IMR-90 (cell line): ENCODE data around the gene ZFR2. TPM values are rescaled to one million over a fixed set of nuclear protein-coding genes. Genes with fewer than 3 reads are reported as not detected.

Experiments used
- ATAC-seq: fragments of 200-7000 bp; cut with Tn5 transposase; 2 replicates; pipeline ENCODE4 v1.9.1; 2020; ENCODE audit warnings: low read depth, mild to moderate bottlenecking, moderate library complexity
- BruUV-seq: library from RNA; stranded (reverse); fragments of 400-500 nt; replicated peaks from 2 replicates; lab custom pipeline; 2021; lab: Mats Ljungman, UMichigan
- CTCF ChIA-PET: fragments of 300-600 bp; formaldehyde crosslinking; extraction: SDS; loops from one replicate; lab custom pipeline; 2021; ENCODE audit warnings: antibody characterized with exemption; lab: Yijun Ruan, JAX
- POLR2A ChIA-PET: fragments of 300-600 bp; sonication (Branson Sonifier 250); formaldehyde crosslinking; loops from one replicate; lab custom pipeline; 2022; ENCODE audit warnings: antibody characterized with exemption; ENCODE audit not compliant: unreplicated experiment; lab: Charles Lee
- DNase-seq: peaks from one replicate; pipeline ENCODE4 v3.0.0; 2013
- H2AFZ ChIP-seq: replicated peaks from 2 replicates; pipeline ENCODE3; 2013; ENCODE audit warnings: low read length, mild to moderate bottlenecking; ENCODE audit not compliant: poor library complexity
- H2AK5ac ChIP-seq: 2 replicates; pipeline ENCODE4 v1.6.1; 2013; ENCODE audit warnings: low read depth, low read length, inconsistent platforms
- H2AK9ac ChIP-seq: replicated peaks from 2 replicates; pipeline ENCODE3; 2013; ENCODE audit warnings: mild to moderate bottlenecking, low read depth, low read length, moderate library complexity; ENCODE audit not compliant: poor library complexity
- H2BK120ac ChIP-seq: 2 replicates; pipeline ENCODE4 v1.6.1; 2013; ENCODE audit warnings: low read depth, low read length, inconsistent platforms
- H2BK15ac ChIP-seq: 3 replicates; pipeline ENCODE4 v1.6.1; 2013; ENCODE audit warnings: low read depth, low read length, inconsistent platforms
- H2BK20ac ChIP-seq: 2 replicates; pipeline ENCODE4 v1.6.1; 2013; ENCODE audit warnings: low read depth, mild to moderate bottlenecking, inconsistent platforms, low read length, moderate library complexity
- H2BK5ac ChIP-seq: 2 replicates; pipeline ENCODE4 v1.6.1; 2013; ENCODE audit warnings: mild to moderate bottlenecking, low read depth, low read length, inconsistent platforms; ENCODE audit not compliant: poor library complexity, severe bottlenecking
- H3K14ac ChIP-seq: replicated peaks from 2 replicates; pipeline ENCODE4 v1.6.1; 2013; ENCODE audit warnings: low read depth, low read length, inconsistent platforms
- H3K18ac ChIP-seq: 2 replicates; pipeline ENCODE4 v1.6.1; 2013; ENCODE audit warnings: low read depth, low read length, control low read depth
- H3K23ac ChIP-seq: 2 replicates; pipeline ENCODE4 v1.6.1; 2013; ENCODE audit warnings: low read depth, low read length, inconsistent platforms
- H3K27ac ChIP-seq: 2 replicates; pipeline ENCODE4 v1.5.1; 2013; ENCODE audit warnings: mild to moderate bottlenecking, control low read depth, low read length; ENCODE audit not compliant: insufficient read depth
- H3K27me3 ChIP-seq: 2 replicates; pipeline ENCODE4 v1.6.1; 2013; ENCODE audit warnings: low read length; ENCODE audit not compliant: control insufficient read depth, insufficient read depth
- H3K36me3 ChIP-seq: 2 replicates; pipeline ENCODE4 v1.6.1; 2013; ENCODE audit warnings: low read length, mixed read lengths; ENCODE audit not compliant: control insufficient read depth, insufficient read depth
- H3K4ac ChIP-seq: 2 replicates; pipeline ENCODE4 v1.6.1; 2013; ENCODE audit warnings: low read depth, low read length, inconsistent platforms
- H3K4me1 ChIP-seq: 2 replicates; pipeline ENCODE4 v1.6.1; 2013; ENCODE audit warnings: low read length, mixed read lengths; ENCODE audit not compliant: control insufficient read depth, insufficient read depth
- H3K4me2 ChIP-seq: 2 replicates; pipeline ENCODE4 v1.6.1; 2013; ENCODE audit warnings: low read depth, mild to moderate bottlenecking, control low read depth, low read length, moderate library complexity
- H3K4me3 ChIP-seq: 2 replicates; pipeline ENCODE4 v1.5.1; 2013; ENCODE audit warnings: low read depth, mild to moderate bottlenecking, control low read depth, low read length, moderate library complexity; ENCODE audit not compliant: insufficient read depth
- H3K56ac ChIP-seq: 2 replicates; pipeline ENCODE4 v1.6.1; 2013; ENCODE audit warnings: low read length, inconsistent platforms; ENCODE audit not compliant: insufficient read depth; ENCODE audit errors: extremely low read depth
- H3K79me1 ChIP-seq, 2 experiments: 2 replicates each; pipeline ENCODE4 v1.6.1; 2013; ENCODE audit warnings: low read length in 2 of 2, inconsistent platforms in 1 of 2, low read depth in 1 of 2
- H3K9ac ChIP-seq: 2 replicates; pipeline ENCODE4 v1.6.1; 2013; ENCODE audit warnings: low read depth, low read length, control low read depth
- H3K9me1 ChIP-seq: 2 replicates; pipeline ENCODE4 v1.6.1; 2013; ENCODE audit warnings: low read length, inconsistent platforms; ENCODE audit not compliant: insufficient read depth
- H3K9me3 ChIP-seq: 2 replicates; pipeline ENCODE4 v1.6.1; 2013; ENCODE audit warnings: low read length; ENCODE audit not compliant: control insufficient read depth, insufficient read depth
- H4K20me1 ChIP-seq: 2 replicates; pipeline ENCODE4 v1.6.1; 2013; ENCODE audit warnings: low read length, inconsistent platforms; ENCODE audit not compliant: insufficient read depth
- H4K5ac ChIP-seq: 2 replicates; pipeline ENCODE4 v1.6.1; 2013; ENCODE audit warnings: mild to moderate bottlenecking, low read depth, low read length, control low read depth
- H4K8ac ChIP-seq, 2 experiments: 2 replicates each; pipeline ENCODE4 v1.6.1; 2013; ENCODE audit warnings: low read depth in 2 of 2, low read length in 2 of 2, control low read depth in 1 of 2, inconsistent platforms in 1 of 2
- H4K91ac ChIP-seq: 2 replicates; pipeline ENCODE4 v1.6.1; 2013; ENCODE audit warnings: low read depth, low read length, inconsistent platforms; ENCODE audit not compliant: insufficient read depth
- BHLHE40 ChIP-seq: fragments of 150-350 bp; IDR thresholded peaks from 2 replicates; pipeline ENCODE4 v1.6.1; 2016; ENCODE audit warnings: mild to moderate bottlenecking, low read depth, low read length
- CEBPB ChIP-seq: IDR thresholded peaks from 2 replicates; pipeline ENCODE4 v1.6.1; 2012; ENCODE audit warnings: low read depth, low read length, improper control_type of control experiment
- FOS ChIP-seq: fragments of 150-350 bp; IDR thresholded peaks from 2 replicates; pipeline ENCODE4 v1.6.1; 2016; ENCODE audit warnings: low read depth, low read length
- POLR2A ChIP-seq: IDR thresholded peaks from 2 replicates; pipeline ENCODE4 v1.6.1; 2012; ENCODE audit warnings: mild to moderate bottlenecking, low read depth, low read length
- USF2 ChIP-seq: fragments of 150-350 bp; IDR thresholded peaks from 2 replicates; pipeline ENCODE4 v1.6.1; 2017; ENCODE audit warnings: mild to moderate bottlenecking, antibody characterized with exemption, low read length, low read depth
- WGBS, 2 experiments: methylation state at CpG; one replicate each; pipeline versions ENCODE4 v1.1.5 to v1.1.7; 2013; ENCODE audit warnings: missing lambda C conversion rate in 2 of 2; ENCODE audit not compliant: insufficient read length in 1 of 2; ENCODE audit errors: extremely low coverage in 2 of 2; 5-methylcytosine and 5-hydroxymethylcytosine counted together
- dilution Hi-C: fragments of 300-500 bp; cut with HindIII; formaldehyde crosslinking; loops from one replicate; pipeline ENCODE4 v1.14.3; 2018; ENCODE audit warnings: low sequenced_read_pairs; ENCODE audit not compliant: unreplicated experiment
- in situ Hi-C: fragments of 300-500 bp; cut with MboI; formaldehyde crosslinking; loops from 3 replicates; pipeline ENCODE4 v1.14.3; 2019; ENCODE audit warnings: low sequenced_read_pairs, inconsistent platforms, mixed read lengths
- intact Hi-C: fragments of 100-400 bp; cut with micrococcal nuclease; formaldehyde crosslinking; loops from 2 replicates; pipeline ENCODE4 v1.10.0; 2022
- polyA plus RNA-seq, 3 experiments: library from polyadenylated mRNA; depleted of rRNA; stranded (reverse); fragments of >200 nt; gene quantifications; 2 replicates each; pipeline ENCODE4 v1.2.3, GENCODE V29; 2012; ENCODE audit warnings: low replicate concordance in 1 of 3
- total RNA-seq: library from RNA; depleted of rRNA; stranded (reverse); fragments of >200 nt; gene quantifications from 2 replicates; pipeline ENCODE4 v1.2.3, GENCODE V29; 2012

Gene ZFR2
- total and polyA plus RNA-seq, 2 of the 4 experiments (the other 2 are of a cell fraction) = 0.19 TPM; not detected in 1

- Histone ChIP-seq H2AFZ (no peak overlapping the region), H2BK5ac (no peak overlapping the region), H3K56ac (no peak overlapping the region), H4K5ac (no peak overlapping the region), H3K23ac (no peak overlapping the region), H2BK120ac (no peak overlapping the region), H3K79me1 (no peaks in the 10 kb centered on the region), H3K4me2 (no peak overlapping the region), H3K14ac (no peak overlapping the region), H3K4ac (no peak overlapping the region), H2AK9ac (no peak overlapping the region), H3K9me1 (no peaks in the 10 kb centered on the region), H3K36me3 (no peaks in the 10 kb centered on the region), H2BK15ac (no peak overlapping the region), H2AK5ac (no peak overlapping the region), H3K18ac (no peak overlapping the region), H3K4me1 (no peaks in the 10 kb centered on the region), H3K9ac (no peak overlapping the region), H3K27me3 (no peaks in the 10 kb centered on the region; the same call in none of the 2 replicates), H3K4me3 (no peak overlapping the region), H3K9me3 (peaks cover 5% of the 10 kb centered on the region; the same call in 1 of the 2 replicates), H4K8ac (no peak overlapping the region), H4K91ac (no peak overlapping the region), H2BK20ac (no peak overlapping the region), H4K20me1 (no peaks in the 10 kb centered on the region), H3K27ac (no peak overlapping the region)
- dilution Hi-C loops (no loop called here), intact Hi-C loops (no loop called here), in situ Hi-C loops (no loop called here)
- POLR2A ChIA-PET = no interaction called here
- DNase-seq (no peak), ATAC-seq (no peak)
- WGBS, 2 experiments = 85% methylated on average over 26 of the region's 50 CpGs; no CpG with 5 or more reads in 1 of the 2 experiments
- CTCF ChIA-PET = no interaction called here
- no peak for TF ChIP-seq USF2
- TF ChIP-seq CEBPB = no peak
- no peak for TF ChIP-seq POLR2A
- no peak for TF ChIP-seq FOS
- TF ChIP-seq BHLHE40 = no peak
- BruUV-seq = no TSS peak
These were observed 38.9 kb upstream of the ZFR2 start for GRCh38 chr19:3907626-3908265.
